Cardiac fibroblast (primary cell): ENCODE results near the gene COLQ.

Experiments used
- DNase-seq, 2 donors: peaks; one replicate each; pipeline versions ENCODE4 v3.0.0 to v3.0.0-alpha.2; 2010; ENCODE audit warnings: low read depth in 2 of 2
- H3K4me3 ChIP-seq, 2 donors: replicated peaks in 1 of 2; 1 replicate in 1 of 2; 2 replicates in 1 of 2; pipeline ENCODE4 v1.5.1; 2011; ENCODE audit warnings: low read depth in 2 of 2, low read length in 2 of 2, mild to moderate bottlenecking in 2 of 2, moderate library complexity in 1 of 2
- TF ChIP-seq, protein P1 (sequence below): IDR thresholded peaks from one replicate; pipeline ENCODE4 v1.5.1; 2011; ENCODE audit warnings: low read depth, mild to moderate bottlenecking, low read length, inconsistent platforms

COLQ gene

DNA sequence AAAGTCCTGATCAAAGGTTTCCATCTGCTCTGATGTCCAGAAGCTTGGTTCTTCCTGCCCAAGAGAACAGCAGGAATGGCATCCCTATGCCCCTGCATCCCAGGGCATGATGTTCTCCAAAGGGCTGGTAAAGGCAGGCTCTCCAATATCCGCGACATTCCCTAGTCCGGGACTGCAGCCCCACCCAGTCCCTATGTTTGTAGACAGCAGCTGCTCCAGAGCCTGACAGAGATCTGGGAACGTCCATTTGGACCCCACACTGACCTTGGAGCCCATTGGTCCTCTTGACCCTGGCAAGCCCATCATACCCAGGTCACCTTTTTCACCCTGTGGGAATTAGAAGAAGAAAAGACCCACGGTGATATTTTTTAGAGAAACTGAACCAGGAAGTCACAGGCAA lies 46.3 kb downstream of the COLQ start:
- H3K4me3 ChIP-seq = no peak overlapping the region
- DNase-seq = no peak
- TF ChIP-seq, protein P1, sequence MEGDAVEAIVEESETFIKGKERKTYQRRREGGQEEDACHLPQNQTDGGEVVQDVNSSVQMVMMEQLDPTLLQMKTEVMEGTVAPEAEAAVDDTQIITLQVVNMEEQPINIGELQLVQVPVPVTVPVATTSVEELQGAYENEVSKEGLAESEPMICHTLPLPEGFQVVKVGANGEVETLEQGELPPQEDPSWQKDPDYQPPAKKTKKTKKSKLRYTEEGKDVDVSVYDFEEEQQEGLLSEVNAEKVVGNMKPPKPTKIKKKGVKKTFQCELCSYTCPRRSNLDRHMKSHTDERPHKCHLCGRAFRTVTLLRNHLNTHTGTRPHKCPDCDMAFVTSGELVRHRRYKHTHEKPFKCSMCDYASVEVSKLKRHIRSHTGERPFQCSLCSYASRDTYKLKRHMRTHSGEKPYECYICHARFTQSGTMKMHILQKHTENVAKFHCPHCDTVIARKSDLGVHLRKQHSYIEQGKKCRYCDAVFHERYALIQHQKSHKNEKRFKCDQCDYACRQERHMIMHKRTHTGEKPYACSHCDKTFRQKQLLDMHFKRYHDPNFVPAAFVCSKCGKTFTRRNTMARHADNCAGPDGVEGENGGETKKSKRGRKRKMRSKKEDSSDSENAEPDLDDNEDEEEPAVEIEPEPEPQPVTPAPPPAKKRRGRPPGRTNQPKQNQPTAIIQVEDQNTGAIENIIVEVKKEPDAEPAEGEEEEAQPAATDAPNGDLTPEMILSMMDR = no peak

DNA sequence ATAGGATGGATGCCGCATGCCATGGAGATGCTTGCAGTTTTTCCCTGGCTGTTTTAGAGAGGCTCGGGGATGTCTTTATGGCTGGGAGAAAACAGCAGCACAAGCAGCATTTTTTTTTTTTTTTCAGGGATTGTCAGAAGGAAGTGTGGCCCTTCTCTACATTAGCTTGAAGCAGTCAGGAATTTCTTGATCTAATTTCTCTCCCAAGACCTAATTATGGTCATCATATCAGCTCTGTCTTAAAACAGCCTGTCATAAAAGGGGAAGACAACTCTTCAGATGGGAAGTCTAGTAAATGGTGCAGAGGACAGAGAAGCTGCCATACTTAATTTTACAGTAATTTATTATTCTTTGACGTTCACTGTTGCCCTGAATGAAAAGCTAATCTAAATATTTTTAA lies 49.6 kb downstream of the COLQ start:
- TF ChIP-seq, protein P1 = no peak
- H3K4me3 ChIP-seq = no peak overlapping the region
- DNase-seq = no peak

DNA sequence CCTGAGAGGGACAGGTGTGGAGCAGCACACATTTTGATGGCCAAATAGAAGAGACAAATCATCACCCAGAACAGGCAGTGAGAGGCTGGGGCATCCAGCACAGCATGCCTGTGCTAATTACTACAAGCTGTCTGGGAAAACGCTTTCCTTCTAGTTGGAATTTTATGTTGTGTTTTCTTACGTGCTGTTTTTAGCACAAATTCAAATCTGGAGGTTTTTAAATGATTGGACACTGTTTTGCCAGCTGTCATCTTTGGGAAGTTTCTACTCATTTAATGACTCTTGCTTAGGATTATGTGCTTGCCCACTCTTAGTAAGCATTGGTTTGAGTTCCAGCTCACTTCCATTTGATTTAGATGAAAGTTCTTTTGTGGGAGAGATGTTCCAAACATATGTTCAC lies 50.7 kb downstream of the COLQ start:
- DNase-seq = no peak
- TF ChIP-seq, protein P1 = no peak

DNA sequence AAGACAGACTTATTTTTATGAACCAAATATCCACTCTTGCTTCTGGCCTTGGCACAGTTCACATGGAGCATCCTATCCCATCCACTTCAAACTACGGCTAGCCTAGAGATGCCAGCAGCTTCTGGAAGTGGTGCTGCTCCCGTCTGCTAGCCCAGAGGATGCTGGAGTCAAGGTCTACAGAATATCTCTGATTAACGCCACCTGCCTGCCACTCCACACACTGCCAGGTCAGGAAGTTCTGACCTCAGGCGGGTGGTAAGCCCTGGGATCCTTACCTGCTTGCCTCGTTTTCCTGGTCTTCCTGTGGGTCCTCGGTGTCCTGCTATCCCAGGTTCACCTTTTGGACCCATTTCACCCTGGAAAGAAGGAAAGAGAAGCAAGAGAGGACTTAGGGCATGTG lies 51.2 kb downstream of the COLQ start:
- TF ChIP-seq, protein P1 = no peak
- DNase-seq = no peak
- H3K4me3 ChIP-seq = no peak overlapping the region

More for the DNA sequence above, 50.7 kb downstream of the COLQ start:
- no peak overlapping the region for H3K4me3 ChIP-seq

DNA sequence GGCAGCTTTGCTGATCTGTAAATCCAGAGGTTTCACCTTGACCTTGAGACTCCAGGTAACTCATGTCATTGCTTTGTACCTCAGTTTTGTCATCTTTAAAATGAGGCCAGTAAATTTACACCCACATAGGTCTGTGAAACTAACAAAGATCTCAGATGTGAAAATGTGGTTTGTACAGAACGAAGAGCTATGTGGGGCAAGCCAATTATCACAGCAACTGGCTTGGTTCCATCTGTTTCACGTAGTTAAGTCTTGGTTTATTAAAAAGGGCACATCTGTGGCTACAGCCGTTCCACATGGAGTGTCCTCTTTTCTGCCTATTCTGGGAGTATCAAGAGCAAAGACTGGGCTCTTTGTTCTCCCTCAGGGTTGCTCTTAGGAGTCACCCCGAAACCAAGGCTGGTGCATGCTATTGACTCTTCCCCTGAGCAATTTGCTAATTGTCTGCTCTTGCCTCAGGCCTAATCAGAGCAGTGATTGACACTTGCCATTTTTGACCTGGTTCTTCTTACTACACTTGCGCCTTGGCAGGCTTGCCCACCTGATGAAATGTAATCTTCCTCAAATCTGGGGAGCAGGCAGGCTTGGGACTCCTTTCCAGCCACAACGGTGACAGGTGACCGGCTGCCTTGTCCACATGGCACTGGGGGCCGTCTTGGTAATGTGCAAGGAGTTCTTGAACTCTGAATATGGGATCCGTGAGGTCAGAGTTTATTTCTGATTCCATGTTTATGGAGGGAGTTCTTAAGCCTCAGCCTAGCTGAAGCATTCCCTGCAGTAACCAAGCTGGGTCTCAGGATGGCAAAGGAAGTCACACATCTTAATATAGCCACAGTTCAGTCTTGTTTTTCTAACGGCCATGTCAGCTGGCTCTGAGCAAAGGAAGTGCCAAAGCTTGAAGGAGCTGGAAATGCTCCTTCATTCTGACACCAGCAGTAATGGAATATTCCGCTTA lies 54.0 kb downstream of the COLQ start:
- H3K4me3 ChIP-seq = no peak overlapping the region
- TF ChIP-seq, protein P1 = no peak
- DNase-seq = no peak

DNA sequence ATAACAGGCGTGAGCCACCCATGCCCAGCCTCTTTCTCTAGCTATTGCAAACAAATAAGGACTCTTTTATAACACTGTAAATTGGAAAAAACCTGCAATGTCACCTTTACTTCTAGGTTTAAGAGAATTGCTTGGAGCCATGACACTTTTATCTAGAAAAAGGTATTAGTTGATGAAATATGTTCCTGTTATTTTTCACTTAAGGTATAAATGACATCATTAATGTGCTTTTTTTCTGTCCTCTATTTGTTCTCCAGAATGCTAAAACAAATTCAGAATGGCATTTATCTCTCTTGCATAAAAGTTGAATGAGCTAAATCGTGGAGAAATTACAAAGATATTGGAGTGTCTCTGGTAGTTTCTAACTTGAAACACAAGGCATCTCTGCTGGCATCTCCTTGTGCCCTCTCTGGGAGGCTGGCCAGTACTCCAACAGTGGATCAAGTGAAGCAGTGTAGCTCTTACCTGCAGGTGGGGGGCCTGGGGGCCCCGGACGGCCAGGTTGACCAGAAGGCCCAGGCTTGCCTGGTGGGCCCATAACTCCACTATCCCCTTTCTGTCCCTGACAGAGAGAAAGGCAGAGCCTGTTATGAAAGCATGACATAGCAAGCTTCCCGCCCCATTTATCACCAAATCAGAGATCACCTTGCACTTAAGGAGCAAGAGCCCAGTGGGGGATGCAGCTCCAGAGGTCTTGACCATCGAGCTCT lies 55.5 kb downstream of the COLQ start:
- DNase-seq = no peak
- TF ChIP-seq, protein P1 = no peak
- no peak overlapping the region for H3K4me3 ChIP-seq
